Hepatocyte (in vitro differentiated cells): ENCODE results near the gene SLC13A5. TPM values are rescaled to one million over a fixed set of nuclear protein-coding genes. Genes with fewer than 3 reads are reported as not detected.
"Not testable (repeated sequence)": the region's sequence is repeated elsewhere in the genome, so short reads cannot be mapped to it uniquely, and the experiment has no call there.

Source experiments
- DNase-seq: peaks from one replicate; pipeline ENCODE4 v3.0.0-alpha.2; 2016; ENCODE audit warnings: low spot score
- H2AFZ ChIP-seq: fragments of 200-600 bp; sonication (generic); 2 replicates; pipeline ENCODE4 v1.6.0; 2016; ENCODE audit warnings: antibody characterized with exemption, mild to moderate bottlenecking
- H3K27ac ChIP-seq: fragments of 200-600 bp; sonication (generic); 2 replicates; pipeline ENCODE4 v1.5.1; 2016; ENCODE audit warnings: mild to moderate bottlenecking
- H3K27me3 ChIP-seq: fragments of 200-600 bp; sonication (generic); 2 replicates; pipeline ENCODE4 v1.6.1; 2016
- H3K36me3 ChIP-seq: fragments of 200-600 bp; sonication (generic); replicated peaks from 2 replicates; pipeline ENCODE4 v1.5.1; 2016; ENCODE audit warnings: low read depth; ENCODE audit not compliant: insufficient read depth
- H3K4me1 ChIP-seq: fragments of 200-600 bp; sonication (generic); 2 replicates; pipeline ENCODE4 v1.5.1; 2016; ENCODE audit warnings: mild to moderate bottlenecking, moderate library complexity; ENCODE audit not compliant: insufficient read depth
- H3K4me2 ChIP-seq: fragments of 200-600 bp; sonication (generic); 2 replicates; pipeline ENCODE4 v1.6.0; 2016
- H3K4me3 ChIP-seq: fragments of 200-600 bp; sonication (generic); 2 replicates; pipeline ENCODE4 v1.5.1; 2016; ENCODE audit warnings: mild to moderate bottlenecking
- H3K79me2 ChIP-seq: fragments of 200-600 bp; sonication (generic); 2 replicates; pipeline ENCODE4 v1.6.0; 2017; ENCODE audit warnings: mild to moderate bottlenecking
- H3K9me2 ChIP-seq: fragments of 200-600 bp; sonication (generic); replicated peaks from 2 replicates; pipeline ENCODE4 v1.6.0; 2017; ENCODE audit warnings: mild to moderate bottlenecking; ENCODE audit not compliant: insufficient read depth
- H3K9me3 ChIP-seq: fragments of 200-600 bp; sonication (generic); 2 replicates; pipeline ENCODE4 v1.5.1; 2016; ENCODE audit warnings: low read depth, mild to moderate bottlenecking
- H4K20me1 ChIP-seq: fragments of 200-600 bp; sonication (generic); 2 replicates; pipeline ENCODE4 v1.6.0; 2016; ENCODE audit warnings: mild to moderate bottlenecking; ENCODE audit not compliant: insufficient read depth, poor library complexity, severe bottlenecking
- CTCF ChIP-seq: fragments of 200-600 bp; sonication (generic); IDR thresholded peaks from 2 replicates; pipeline ENCODE4 v1.5.1; 2016; ENCODE audit warnings: antibody characterized with exemption, mild to moderate bottlenecking; ENCODE audit not compliant: poor library complexity
- EZH2 ChIP-seq: fragments of 200-600 bp; sonication (generic); IDR thresholded peaks from 2 replicates; pipeline ENCODE4 v1.6.1; 2016; ENCODE audit warnings: antibody characterized with exemption, mild to moderate bottlenecking, borderline replicate concordance
- EZH2phosphoT487 ChIP-seq: fragments of 200-600 bp; sonication (generic); IDR thresholded peaks from one replicate; pipeline ENCODE4 v1.6.1; 2018; ENCODE audit warnings: antibody characterized with exemption, mild to moderate bottlenecking, low read depth, moderate library complexity; ENCODE audit not compliant: unreplicated experiment, severe bottlenecking
- WGBS: methylation state at CpG from one replicate; pipeline ENCODE4 v1.1.6; 2016; ENCODE audit warnings: low lambda C conversion rate; ENCODE audit errors: missing lambda C conversion rate; 5-methylcytosine and 5-hydroxymethylcytosine counted together
- polyA plus RNA-seq: library from polyadenylated mRNA; unstranded; fragments of >200 nt; fragmentation: Nextera tagmentation; extraction: Ambion mirVana; gene quantifications from 2 replicates; pipeline ENCODE4 v1.2.1, GENCODE V29; 2016
- total RNA-seq: library from RNA; depleted of rRNA; stranded (reverse); fragments of >200 nt; gene quantifications from 2 replicates; pipeline ENCODE4 v1.2.3, GENCODE V29; 2014

Gene SLC13A5
- total and polyA plus RNA-seq, 2 experiments from 2014 or later, result 7.3 to 18.5 TPM

- TF ChIP-seq CTCF (no peak), EZH2phosphoT487 (no peak), EZH2 (no peak)
- Histone ChIP-seq H3K36me3 (no peaks in the 10 kb centered on the region), H3K27me3 (no peaks in the 10 kb centered on the region), H4K20me1 (no peaks in the 10 kb centered on the region), H3K79me2 (no peaks in the 10 kb centered on the region), H2AFZ (no peak overlapping the region), H3K9me3 (no peaks in the 10 kb centered on the region), H3K4me2 (no peak overlapping the region), H3K4me3 (no peak overlapping the region), H3K9me2 (no peaks in the 10 kb centered on the region), H3K27ac (no peak overlapping the region), H3K4me1 (peaks cover 13% of the 10 kb centered on the region)
- no peak for DNase-seq
- 96% methylated on average over 2 of the region's 2 CpGs for WGBS
Observed at GRCh38 chr17:6695051-6695450, 18.1 kb downstream of the SLC13A5 start.

- not testable (repeated sequence) for H3K9me2 ChIP-seq, H3K27me3 ChIP-seq, H4K20me1 ChIP-seq, H3K36me3 ChIP-seq, H3K79me2 ChIP-seq, H3K9me3 ChIP-seq, H3K4me3 ChIP-seq, DNase-seq, H3K4me1 ChIP-seq, H2AFZ ChIP-seq, H3K4me2 ChIP-seq
- WGBS, result 86% methylated on average over 6 of the region's 6 CpGs
- H3K27ac ChIP-seq, result peak overlapping the region; percentile 21
Observed at GRCh38 chr17:6691958-6692357, 21.2 kb downstream of the SLC13A5 start.

- Histone ChIP-seq H3K36me3 (no peaks in the 10 kb centered on the region), H3K4me1 (peaks cover 6% of the 10 kb centered on the region), H2AFZ (no peak overlapping the region), H3K4me3 (no peak overlapping the region), H3K27me3 (no peaks in the 10 kb centered on the region), H3K9me2 (no peaks in the 10 kb centered on the region), H3K79me2 (no peaks in the 10 kb centered on the region), H4K20me1 (no peaks in the 10 kb centered on the region), H3K9me3 (no peaks in the 10 kb centered on the region), H3K27ac (peak overlapping the region; percentile 68), H3K4me2 (peak overlapping the region; percentile 53)
- 84% methylated on average over 3 of the region's 3 CpGs for WGBS
- DNase-seq, result peak; percentile 33
- TF ChIP-seq EZH2phosphoT487 (no peak), EZH2 (no peak)
Observed at GRCh38 chr17:6691546-6691945, 21.6 kb downstream of the SLC13A5 start.

GRCh38 chr17:6690641-6691040, 22.5 kb downstream of the SLC13A5 start:
- no peak overlapping the region for H3K4me2 ChIP-seq
- H4K20me1 ChIP-seq, result no peaks in the 10 kb centered on the region
- no peak overlapping the region for H2AFZ ChIP-seq
- no peaks in the 10 kb centered on the region for H3K79me2 ChIP-seq
- no peaks in the 10 kb centered on the region for H3K27me3 ChIP-seq
- TF ChIP-seq CTCF, result no peak
- TF ChIP-seq EZH2, result no peak
- TF ChIP-seq EZH2phosphoT487, result no peak
- no peak for DNase-seq
- no peaks in the 10 kb centered on the region for H3K9me2 ChIP-seq
- H3K36me3 ChIP-seq, result no peaks in the 10 kb centered on the region
- no peaks in the 10 kb centered on the region for H3K9me3 ChIP-seq
- no peak overlapping the region for H3K27ac ChIP-seq
- peaks cover 6% of the 10 kb centered on the region for H3K4me1 ChIP-seq
- H3K4me3 ChIP-seq, result no peak overlapping the region
- WGBS, result 94% methylated on average over 11 of the region's 11 CpGs

GRCh38 chr17:6688944-6689343, 24.2 kb downstream of the SLC13A5 start:
- 86% methylated on average over 9 of the region's 9 CpGs for WGBS
- TF ChIP-seq CTCF (no peak), EZH2phosphoT487 (no peak), EZH2 (no peak)
- no peaks in the 10 kb centered on the region for H3K27me3 ChIP-seq

More at GRCh38 chr17:6688944-6689343, 24.2 kb downstream of the SLC13A5 start:
- no peaks in the 10 kb centered on the region for H3K79me2 ChIP-seq
- H3K4me2 ChIP-seq, result no peak overlapping the region
- H3K4me1 ChIP-seq, result peaks cover 6% of the 10 kb centered on the region
- H4K20me1 ChIP-seq, result no peaks in the 10 kb centered on the region
- H3K27ac ChIP-seq, result no peak overlapping the region
- H3K36me3 ChIP-seq, result no peaks in the 10 kb centered on the region
- no peaks in the 10 kb centered on the region for H3K9me2 ChIP-seq
- H3K9me3 ChIP-seq, result no peaks in the 10 kb centered on the region
- DNase-seq, result no peak
- H2AFZ ChIP-seq, result no peak overlapping the region
- H3K4me3 ChIP-seq, result no peak overlapping the region
